Measurements from ENCODE around the gene SPARC.

- TF ChIP-seq CTCF (IDR thresholded peaks at IDR 0.05): no peak
- no peak for TF ChIP-seq POLR2A (IDR thresholded peaks at IDR 0.05)
Observed at GRCh38 chr5:151671950-151672349, 14.8 kb downstream of the SPARC start.
